CD14-positive monocyte (primary cell): ENCODE results near the gene VPS37C. TPM values are rescaled to one million over a fixed set of nuclear protein-coding genes. Genes with fewer than 3 reads are reported as not detected.
"Not testable (repeated sequence)": the region's sequence is repeated elsewhere in the genome, so short reads cannot be mapped to it uniquely, and the experiment has no call there.

Source experiments
- DNase-seq, 3 donors: peaks; one replicate each; pipeline ENCODE4 v3.0.0-alpha.2; 2011 to 2022
- H2AFZ ChIP-seq: 2 replicates; pipeline ENCODE4 v1.6.0; 2012; ENCODE audit warnings: mild to moderate bottlenecking, low read depth, low read length, inconsistent platforms; ENCODE audit not compliant: insufficient read depth, poor library complexity, severe bottlenecking
- H3K27ac ChIP-seq, 2 donors: 1 replicate in 1 of 2; 2 replicates in 1 of 2; pipeline ENCODE4 v1.5.1; 2012 to 2013; ENCODE audit warnings: low read length in 2 of 2, control low read depth in 1 of 2, inconsistent platforms in 1 of 2, low read depth in 1 of 2, mild to moderate bottlenecking in 1 of 2
- H3K27me3 ChIP-seq, 2 donors: one replicate each; pipeline versions ENCODE4 v1.6.0 to v1.6.1; 2011 to 2013; ENCODE audit warnings: low read length in 2 of 2; ENCODE audit not compliant: control insufficient read depth in 2 of 2, insufficient read depth in 2 of 2
- H3K36me3 ChIP-seq, 2 donors: replicated peaks in 1 of 2; 1 replicate in 1 of 2; 2 replicates in 1 of 2; pipeline versions ENCODE4 v1.5.1 to v1.6.1; 2012 to 2013; ENCODE audit warnings: low read length in 2 of 2, control low read depth in 1 of 2, inconsistent platforms in 1 of 2, mild to moderate bottlenecking in 1 of 2; ENCODE audit not compliant: insufficient read depth in 2 of 2, control insufficient read depth in 1 of 2
- H3K4me1 ChIP-seq, 2 donors: 1 replicate in 1 of 2; 2 replicates in 1 of 2; pipeline versions ENCODE4 v1.5.1 to v1.6.1; 2012 to 2013; ENCODE audit warnings: low read length in 2 of 2, control low read depth in 1 of 2, inconsistent platforms in 1 of 2, mild to moderate bottlenecking in 1 of 2, moderate library complexity in 1 of 2; ENCODE audit not compliant: insufficient read depth in 2 of 2, control insufficient read depth in 1 of 2
- H3K4me2 ChIP-seq: replicated peaks from 2 replicates; pipeline ENCODE3; 2012; ENCODE audit warnings: low read length, moderate library complexity, mild to moderate bottlenecking; ENCODE audit not compliant: poor library complexity, severe bottlenecking; ENCODE audit errors: extremely low read depth
- H3K4me3 ChIP-seq, 3 experiments: fragments of 200-600 bp in 1 of 3; sonication (generic) in 1 of 3; replicated peaks in 1 of 3; 1 replicate in 2 of 3; 2 replicates in 1 of 3; pipeline ENCODE4 v1.5.1; 2011 to 2013; ENCODE audit warnings: low read length in 3 of 3, mild to moderate bottlenecking in 3 of 3, control low read depth in 2 of 3, low read depth in 2 of 3, inconsistent platforms in 1 of 3, moderate library complexity in 1 of 3
- H3K79me2 ChIP-seq: 2 replicates; pipeline ENCODE4 v1.6.0; 2012; ENCODE audit warnings: mild to moderate bottlenecking, control low read depth, inconsistent platforms, low read length, moderate library complexity; ENCODE audit not compliant: insufficient read depth
- H3K9ac ChIP-seq: 2 replicates; pipeline ENCODE4 v1.6.0; 2017; ENCODE audit warnings: low read length, mild to moderate bottlenecking; ENCODE audit not compliant: insufficient read depth, poor library complexity, severe bottlenecking
- H3K9me3 ChIP-seq, 2 donors: replicated peaks in 1 of 2; 1 replicate in 1 of 2; 2 replicates in 1 of 2; pipeline versions ENCODE4 v1.5.1 to v1.6.1; 2012 to 2013; ENCODE audit warnings: low read length in 2 of 2, control low read depth in 1 of 2; ENCODE audit not compliant: control insufficient read depth in 1 of 2, insufficient read depth in 1 of 2
- H4K20me1 ChIP-seq: 2 replicates; pipeline ENCODE4 v1.6.0; 2012; ENCODE audit warnings: mild to moderate bottlenecking, low read length, control low read depth, moderate library complexity; ENCODE audit not compliant: insufficient read depth
- H3K27ac Mint-ChIP-seq, 7 donors: one replicate each; pipeline ENCODE4 v1.8.0; 2020; ENCODE audit warnings: mild to moderate bottlenecking in 7 of 7, mixed read lengths in 7 of 7, moderate library complexity in 6 of 7, inconsistent platforms in 2 of 7
- H3K27me3 Mint-ChIP-seq, 3 donors: one replicate each; pipeline ENCODE4 v1.8.0; 2021 to 2022; ENCODE audit warnings: low read depth in 3 of 3, mild to moderate bottlenecking in 3 of 3, mixed read lengths in 3 of 3, moderate library complexity in 3 of 3, inconsistent platforms in 1 of 3
- H3K36me3 Mint-ChIP-seq, 2 donors: one replicate each; pipeline ENCODE4 v1.8.0; 2020; ENCODE audit warnings: mixed read lengths in 2 of 2, inconsistent platforms in 1 of 2, mild to moderate bottlenecking in 1 of 2
- H3K4me1 Mint-ChIP-seq: one replicate; pipeline ENCODE4 v1.8.0; 2020; ENCODE audit warnings: mild to moderate bottlenecking, mixed read lengths
- H3K4me3 Mint-ChIP-seq, 2 donors: one replicate each; pipeline ENCODE4 v1.8.0; 2020; ENCODE audit warnings: mild to moderate bottlenecking in 2 of 2, mixed read lengths in 2 of 2, moderate library complexity in 1 of 2
- H3K9me3 Mint-ChIP-seq, 7 donors: one replicate each; pipeline ENCODE4 v1.8.0; 2020 to 2022; ENCODE audit warnings: mixed read lengths in 7 of 7, mild to moderate bottlenecking in 6 of 7, moderate library complexity in 6 of 7, inconsistent platforms in 2 of 7
- CTCF ChIP-seq: fragments of 200-600 bp; IDR thresholded peaks from one replicate; pipeline ENCODE4 v1.8.0; 2022; ENCODE audit warnings: antibody characterized with exemption, mild to moderate bottlenecking
- WGBS: methylation state at CpG from one replicate; pipeline ENCODE4 v1.1.5; 2013; ENCODE audit warnings: missing lambda C conversion rate; ENCODE audit not compliant: insufficient coverage; 5-methylcytosine and 5-hydroxymethylcytosine counted together
- intact Hi-C, 2 donors: fragments of 100-400 bp; cut with micrococcal nuclease; formaldehyde crosslinking; loops; one replicate each; pipeline versions ENCODE4 v1.15.0 to v1.15.1; 2023
- polyA plus RNA-seq, 3 donors: library from polyadenylated mRNA; depleted of rRNA in 1 of 3; unstranded in 2 of 3; stranded (reverse) in 1 of 3; fragments of 300-500 nt in 2 of 3; fragments of >200 nt in 1 of 3; fragmentation: Illumina TruSeq in 2 of 3; gene quantifications; 1 replicate in 2 of 3; 2 replicates in 1 of 3; pipeline ENCODE4 v1.2.3, GENCODE V29; 2012 to 2021

The VPS37C gene
- polyA plus RNA-seq, 3 donors: 1.9 to 25.1 (median 3.8) TPM

GRCh38 chr11:61168800-61169199 is 7.6 kb upstream of the VPS37C start:
- no peaks in the 10 kb centered on the region for H3K79me2 ChIP-seq
- H3K4me2 ChIP-seq: no peak overlapping the region
- peak overlapping the region in 6 of 7 donors; percentile 81 to 99 (median 92) for H3K27ac Mint-ChIP-seq
- H2AFZ ChIP-seq: no peak overlapping the region
- peaks cover 7 to 26% (median 19%) of the 10 kb centered on the region in 7 donors for H3K9me3 Mint-ChIP-seq
- DNase-seq: peak; percentile 52 to 66 (median 62)
- H3K36me3 ChIP-seq: no peaks in the 10 kb centered on the region
- H3K4me1 Mint-ChIP-seq: peaks cover 67% of the 10 kb centered on the region
- TF ChIP-seq CTCF: no peak
- peaks cover 9 to 10% of the 10 kb centered on the region in 2 donors for H3K36me3 Mint-ChIP-seq
- no CpG with 5 or more reads among the region's 1 CpG for WGBS
- peak overlapping the region in 1 of 2 donors; percentile 55 for H3K4me3 Mint-ChIP-seq
- peaks cover 0 to 19% of the 10 kb centered on the region in 2 donors for H3K9me3 ChIP-seq
- peaks cover 68 to 71% of the 10 kb centered on the region in 2 donors for H3K4me1 ChIP-seq
- intact Hi-C loops: loop anchor here (10.0 kb wide), 2 partner anchors 104 to 256 kb away; partner anchors contain the start of gene CPSF7 (in 1 of the 2)
- H3K27me3 Mint-ChIP-seq: peaks cover 0 to 3% (median 2%) of the 10 kb centered on the region in 3 donors
- no peaks in the 10 kb centered on the region for H4K20me1 ChIP-seq
- peak overlapping the region in 1 of 3 experiments; percentile 12 for H3K4me3 ChIP-seq
- H3K9ac ChIP-seq: no peak overlapping the region
- H3K27ac ChIP-seq: peak overlapping the region; percentile 60 to 91
- H3K27me3 ChIP-seq: no peaks in the 10 kb centered on the region

- intact Hi-C loops: loop anchor here (10.0 kb wide), 2 partner anchors 103 to 257 kb away; partner anchors contain the start of gene CPSF7 (in 1 of the 2)
- Mint-ChIP-seq H3K4me3 (peak overlapping the region in 1 of 2 donors; percentile 12), H3K27me3 (peaks cover 0 to 6% (median 3%) of the 10 kb centered on the region in 3 donors), H3K4me1 (peaks cover 72% of the 10 kb centered on the region), H3K9me3 (peaks cover 5 to 23% (median 19%) of the 10 kb centered on the region in 7 donors), H3K27ac (peak overlapping the region; percentile 93 to 99 (median 96)), H3K36me3 (peaks cover 6 to 8% of the 10 kb centered on the region in 2 donors)
- H3K9me3 ChIP-seq: peaks cover 0 to 16% of the 10 kb centered on the region in 2 donors
- peaks cover 73 to 76% of the 10 kb centered on the region in 2 donors for H3K4me1 ChIP-seq
- H3K9ac ChIP-seq: peak overlapping the region; percentile 56
- TF ChIP-seq CTCF: no peak
- no peaks in the 10 kb centered on the region for H3K27me3 ChIP-seq
- H3K4me2 ChIP-seq: peak overlapping the region; percentile 21
- H2AFZ ChIP-seq: no peak overlapping the region
- no peaks in the 10 kb centered on the region for H3K79me2 ChIP-seq
- no peak overlapping the region for H3K4me3 ChIP-seq
- peak in 2 of 3 donors; percentile 37 to 45 for DNase-seq
- 100% methylated on average over 1 of the region's 9 CpGs for WGBS
- H3K36me3 ChIP-seq: no peaks in the 10 kb centered on the region
- H4K20me1 ChIP-seq: no peaks in the 10 kb centered on the region
- peak overlapping the region; percentile 86 to 91 for H3K27ac ChIP-seq
These were observed 6.9 kb upstream of the VPS37C start for GRCh38 chr11:61168042-61168688.

- H3K36me3 Mint-ChIP-seq, H2AFZ ChIP-seq, H3K9me3 ChIP-seq, H3K36me3 ChIP-seq, H3K27me3 Mint-ChIP-seq, H4K20me1 ChIP-seq, H3K79me2 ChIP-seq, H3K27me3 ChIP-seq, DNase-seq, H3K4me2 ChIP-seq: not testable (repeated sequence)
- peak overlapping the region in 2 of 3 experiments; percentile 10 to 28 for H3K4me3 ChIP-seq
- Mint-ChIP-seq H3K27ac (peak overlapping the region; percentile 75 to 99 (median 94)), H3K9me3 (peaks cover 3 to 16% (median 13%) of the 10 kb centered on the region in 7 donors), H3K4me3 (peak overlapping the region; percentile 63 to 67), H3K4me1 (peaks cover 68% of the 10 kb centered on the region)
- peaks cover 70 to 74% of the 10 kb centered on the region in 2 donors for H3K4me1 ChIP-seq
- H3K9ac ChIP-seq: peak overlapping the region; percentile 30
- H3K27ac ChIP-seq: peak overlapping the region in 1 of 2 donors; percentile 50
- intact Hi-C loops: loop anchor here (10.0 kb wide), 2 partner anchors 102 to 258 kb away; partner anchors contain the start of gene CPSF7 (in 1 of the 2)
- WGBS: 78% methylated on average over 15 of the region's 31 CpGs
These were observed 5.1 kb upstream of the VPS37C start for GRCh38 chr11:61166331-61166730.
